Measurements from ENCODE around the gene NCOR1. TPM values are rescaled to one million over a fixed set of nuclear protein-coding genes. Genes with fewer than 3 reads are reported as not detected.

NCOR1 gene
- total RNA-seq = 55.4 and 174 TPM in 2 replicates

DNA sequence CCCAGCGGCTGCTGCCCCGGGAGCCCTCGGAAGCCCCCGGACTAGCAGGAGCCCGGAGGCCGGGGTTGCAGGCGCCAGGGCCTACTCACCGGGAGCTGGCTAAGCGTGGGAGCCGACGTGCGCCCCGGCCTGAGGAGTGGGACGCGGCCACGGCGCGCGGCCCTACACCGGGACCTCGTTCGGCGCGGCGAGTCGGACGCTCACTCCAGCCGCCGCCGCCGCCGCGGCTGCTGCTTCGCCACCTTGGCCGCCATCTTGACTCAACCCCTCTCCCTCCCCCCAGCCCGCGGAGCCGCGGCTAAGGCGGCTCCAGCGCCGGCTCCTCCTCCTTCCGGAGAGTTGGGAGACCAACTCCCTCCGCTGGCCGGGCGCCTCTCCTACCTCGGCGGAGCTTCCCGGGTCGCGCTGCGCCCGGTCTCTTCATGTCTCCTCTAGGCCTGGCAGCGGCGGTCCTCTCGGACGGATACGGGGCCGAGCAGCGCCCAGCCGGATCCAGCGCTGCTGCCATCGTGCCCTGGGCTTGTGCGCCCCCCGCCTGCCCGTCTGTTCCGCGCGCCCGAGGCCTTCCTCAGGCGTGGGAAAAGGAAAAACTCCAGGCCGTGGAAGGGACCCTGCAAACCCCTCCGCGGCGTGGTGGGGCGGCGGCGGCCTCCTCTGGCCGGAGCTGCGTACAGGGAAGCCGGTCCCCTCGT is at the start of gene NCOR1:
TSS of gene NCOR1 (minus strand) at position 262 of the 692 bp plus-strand sequence. CDS start 20,965 bp downstream, outside the sequence.

DNA sequence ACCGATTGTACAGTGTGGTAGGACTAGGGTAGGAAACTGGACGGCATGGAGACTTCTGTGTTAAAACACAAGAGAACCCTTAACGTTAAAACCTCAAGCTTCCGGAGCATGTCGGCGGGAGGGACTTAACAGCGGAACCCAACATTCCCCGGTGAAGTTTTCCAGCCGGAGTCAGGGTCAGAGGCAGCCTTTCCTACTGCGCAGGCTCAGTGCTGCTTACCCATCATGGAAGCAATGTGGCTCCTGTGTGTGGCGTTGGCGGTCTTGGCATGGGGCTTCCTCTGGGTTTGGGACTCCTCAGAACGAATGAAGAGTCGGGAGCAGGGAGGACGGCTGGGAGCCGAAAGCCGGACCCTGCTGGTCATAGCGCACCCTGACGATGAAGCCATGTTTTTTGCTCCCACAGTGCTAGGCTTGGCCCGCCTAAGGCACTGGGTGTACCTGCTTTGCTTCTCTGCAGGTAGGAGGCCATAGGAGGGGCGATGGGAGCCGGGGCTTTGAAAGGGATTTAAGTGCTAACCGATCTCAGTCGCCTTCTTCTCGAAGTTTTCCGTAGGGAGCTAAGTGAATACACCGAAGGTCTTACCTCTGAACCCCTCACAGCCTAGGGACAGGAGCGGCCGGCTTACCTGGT is 1.8 kb upstream of the NCOR1 start, which contains the start of gene PIGL:
TSS of gene PIGL (plus strand) at position 209 of the 634 bp plus-strand sequence. CDS start at position 226, 17 bp downstream.

DNA sequence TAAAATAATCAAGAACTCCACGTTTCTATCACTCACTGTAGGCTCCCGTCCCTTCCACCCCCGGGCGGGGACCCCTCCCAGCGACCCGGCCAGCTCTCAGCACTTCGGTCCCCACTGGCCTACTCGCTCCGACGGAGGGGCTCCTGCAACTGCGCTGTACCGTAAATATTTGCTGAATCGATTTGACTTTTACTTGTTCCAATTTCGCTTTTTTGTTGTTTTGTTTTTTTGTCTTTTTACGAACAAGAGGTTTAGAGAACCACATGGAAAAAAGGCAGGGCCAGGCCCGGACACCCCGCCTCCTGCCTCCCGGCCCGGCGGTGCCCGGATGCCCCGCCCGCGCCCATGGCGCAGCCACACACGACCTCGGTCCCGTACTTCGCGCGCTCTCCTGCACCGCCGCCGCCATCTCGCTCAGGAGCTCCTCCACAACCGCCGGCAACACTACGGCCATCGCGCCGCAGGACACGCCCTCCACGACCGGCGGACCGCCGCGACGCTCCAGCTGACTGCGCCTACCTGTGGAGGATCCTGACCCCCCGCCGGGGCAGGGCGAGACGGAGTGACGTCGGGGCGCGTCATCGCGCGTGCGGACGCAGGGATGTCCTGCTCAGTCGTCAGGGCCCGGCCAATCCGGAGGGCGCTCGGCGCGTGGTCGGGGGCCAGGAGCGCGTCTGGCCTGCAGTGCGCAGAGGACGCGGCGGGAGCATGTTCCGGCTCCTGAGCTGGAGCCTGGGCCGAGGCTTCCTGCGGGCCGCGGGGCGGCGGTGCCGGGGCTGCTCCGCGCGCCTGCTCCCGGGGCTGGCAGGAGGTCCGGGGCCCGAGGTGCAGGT is 216.0 kb downstream of the NCOR1 start, which contains the start of the genes TTC19 and ZSWIM7:
TSS of gene TTC19 (plus strand) at position 684 of the 833 bp plus-strand sequence. CDS start at position 709, 25 bp downstream.
TSS of gene ZSWIM7 (minus strand) at position 564 of the 833 bp plus-strand sequence. CDS start at position 454, 110 bp downstream.

Small RNAs within 50 kb of the gene (small RNA-seq; reads per million reads assigned to genes)
- gene RNU6-314P = not detected
- not detected for gene RNU6-862P

Other genes with a start within 250 kb of the NCOR1 start
- gene ZSWIM7, start 215.8 kb downstream of the NCOR1 start, total RNA-seq = 8.5 and 15.7 TPM in 2 replicates
- 29.4 and 40.0 TPM in 2 replicates for gene TTC19, start 215.7 kb downstream of the NCOR1 start, total RNA-seq
- 15.8 and 20.4 TPM in 2 replicates for gene PIGL, start 1.7 kb upstream of the NCOR1 start, total RNA-seq
- 1.2 and 1.8 TPM in 2 replicates for gene CENPV, start 137.9 kb upstream of the NCOR1 start, total RNA-seq
- 949 and 1,225 TPM in 2 replicates for gene UBB, start 165.6 kb upstream of the NCOR1 start, total RNA-seq
- 0.79 and 0.87 TPM in 2 replicates for gene TRPV2, start 200.0 kb upstream of the NCOR1 start, total RNA-seq